HUDEP-2 (cell line): ENCODE results near the gene ANKRD63.

Experiments used
- DNase-seq, 76 experiments: peaks; one replicate each; lab custom pipeline; 2025; ENCODE audit not compliant: unreplicated experiment in 76 of 76; lab: John Stamatoyannopoulos, UW

The ANKRD63 gene

GRCh38 chr15:40264321-40265153, 18.3 kb downstream of the ANKRD63 start:
- DNase-seq, result no peak

GRCh38 chr15:40263024-40263754, 19.7 kb downstream of the ANKRD63 start:
- DNase-seq, result no peak

- DNase-seq, result no peak
Measured at GRCh38 chr15:40259021-40259420, 23.8 kb downstream of the ANKRD63 start.

GRCh38 chr15:40258544-40258943, 24.3 kb downstream of the ANKRD63 start:
- no peak for DNase-seq

GRCh38 chr15:40257656-40258450, 25.0 kb downstream of the ANKRD63 start:
- no peak for DNase-seq

- DNase-seq, result no peak
Measured at GRCh38 chr15:40256638-40257235, 26.1 kb downstream of the ANKRD63 start.

- no peak for DNase-seq
Measured at GRCh38 chr15:40255033-40255432, 27.8 kb downstream of the ANKRD63 start.

- no peak for DNase-seq
Measured at GRCh38 chr15:40254452-40254851, 28.4 kb downstream of the ANKRD63 start.

GRCh38 chr15:40253167-40253790, 29.6 kb downstream of the ANKRD63 start:
- DNase-seq, result no peak

GRCh38 chr15:40252438-40253166, 30.3 kb downstream of the ANKRD63 start:
- DNase-seq, result no peak

- no peak for DNase-seq
Measured at GRCh38 chr15:40252141-40252437, 30.8 kb downstream of the ANKRD63 start.

GRCh38 chr15:40251486-40252140, 31.3 kb downstream of the ANKRD63 start:
- no peak for DNase-seq

- no peak for DNase-seq
Measured at GRCh38 chr15:40250771-40251483, 31.9 kb downstream of the ANKRD63 start.

GRCh38 chr15:40250304-40250656, 32.6 kb downstream of the ANKRD63 start:
- no peak for DNase-seq

- peak in 4 of 76 experiments; percentile 6 to 28 (median 10) for DNase-seq
Measured at GRCh38 chr15:40249477-40250303, 33.2 kb downstream of the ANKRD63 start.

- DNase-seq, result no peak
Measured at GRCh38 chr15:40248006-40248783, 34.7 kb downstream of the ANKRD63 start.

- DNase-seq, result peak in 31 of 76 experiments; percentile 4 to 50 (median 26)
Measured at GRCh38 chr15:40247406-40247971, 35.4 kb downstream of the ANKRD63 start.
